ENCODE results near the gene JAM2.
"Not testable (repeated sequence)": the region's sequence is repeated elsewhere in the genome, so short reads cannot be mapped to it uniquely, and the experiment has no call there.

Gene JAM2

GRCh38 chr21:25709684-25710265, 70.7 kb downstream of the JAM2 start:
- no peak for DNase-seq (ENCODE audit: low read depth)
- in situ Hi-C loops (cut with HindIII; ENCODE audit: low sequenced_read_pairs) = loop anchor here (10.0 kb wide), 1 partner anchor 85 kb away; no protein-coding TSS in a partner anchor
- TF ChIP-seq CTCF (IDR thresholded peaks at IDR 0.05; ENCODE audit: low read depth, low read length, missing control alignments) = no peak
- H3K4me3 ChIP-seq (ENCODE audit: low read depth, low read length) = no peak overlapping the region

- in situ Hi-C loops (cut with HindIII; ENCODE audit: low sequenced_read_pairs) = loop anchor here (10.0 kb wide), 1 partner anchor 86 kb away; no protein-coding TSS in a partner anchor
- no peak overlapping the region for H3K4me3 ChIP-seq (ENCODE audit: low read depth, low read length)
- TF ChIP-seq CTCF (IDR thresholded peaks at IDR 0.05; ENCODE audit: low read depth, low read length, missing control alignments) = no peak
- DNase-seq (ENCODE audit: low read depth) = no peak
Measured at GRCh38 chr21:25710550-25710949, 71.5 kb downstream of the JAM2 start.

- not testable (repeated sequence) for DNase-seq (ENCODE audit: low read depth); H3K4me3 ChIP-seq (ENCODE audit: low read depth, low read length)
- in situ Hi-C loops (cut with HindIII; ENCODE audit: low sequenced_read_pairs) = loop anchor here (10.0 kb wide), 1 partner anchor 89 kb away; no protein-coding TSS in a partner anchor
Measured at GRCh38 chr21:25714066-25714465, 75.0 kb downstream of the JAM2 start.

GRCh38 chr21:25717491-25718147, 78.6 kb downstream of the JAM2 start:
- in situ Hi-C loops (cut with HindIII; ENCODE audit: low sequenced_read_pairs) = loop anchor here (10.0 kb wide), 1 partner anchor 93 kb away; no protein-coding TSS in a partner anchor
- H3K4me3 ChIP-seq (ENCODE audit: low read depth, low read length) = no peak overlapping the region
- TF ChIP-seq CTCF (IDR thresholded peaks at IDR 0.05; ENCODE audit: low read depth, low read length, missing control alignments) = no peak
- DNase-seq (ENCODE audit: low read depth) = no peak

- no peak overlapping the region for H3K4me3 ChIP-seq (ENCODE audit: low read depth, low read length)
- no peak for DNase-seq (ENCODE audit: low read depth)
- in situ Hi-C loops (cut with HindIII; ENCODE audit: low sequenced_read_pairs) = no loop called here
- no peak for TF ChIP-seq CTCF (IDR thresholded peaks at IDR 0.05; ENCODE audit: low read depth, low read length, missing control alignments)
Measured at GRCh38 chr21:25721987-25722386, 82.9 kb downstream of the JAM2 start.

- in situ Hi-C loops (cut with HindIII; ENCODE audit: low sequenced_read_pairs) = no loop called here
- TF ChIP-seq CTCF (IDR thresholded peaks at IDR 0.05; ENCODE audit: low read depth, low read length, missing control alignments) = no peak
- no peak for DNase-seq (ENCODE audit: low read depth)
- no peak overlapping the region for H3K4me3 ChIP-seq (ENCODE audit: low read depth, low read length)
Measured at GRCh38 chr21:25722631-25723030, 83.6 kb downstream of the JAM2 start.

GRCh38 chr21:25732091-25732760, 93.2 kb downstream of the JAM2 start:
- in situ Hi-C loops (cut with HindIII; ENCODE audit: low sequenced_read_pairs) = no loop called here
- H3K4me3 ChIP-seq (ENCODE audit: low read depth, low read length) = no peak overlapping the region
- no peak for DNase-seq (ENCODE audit: low read depth)
- TF ChIP-seq CTCF (IDR thresholded peaks at IDR 0.05; ENCODE audit: low read depth, low read length, missing control alignments) = no peak
